Vagina (tissue), 2 donors: Measurements from ENCODE around the gene PCGF2.

Experiments
- POLR2A ChIP-seq, 2 donors: fragments of 450-650 bp; IDR thresholded peaks; one replicate each; pipeline ENCODE4 v1.6.1; 2017; ENCODE audit warnings: antibody characterized with exemption in 2 of 2, mild to moderate bottlenecking in 2 of 2, moderate library complexity in 2 of 2
- POLR2AphosphoS5 ChIP-seq, 2 donors: sonication (generic); formaldehyde crosslinking; IDR thresholded peaks; one replicate each; pipeline ENCODE4 v1.9.0; 2017; ENCODE audit warnings: antibody characterized with exemption in 2 of 2, mild to moderate bottlenecking in 2 of 2, low read depth in 1 of 2; ENCODE audit not compliant: insufficient read depth in 1 of 2
- TF ChIP-seq, protein P1 (sequence below), 3 experiments: fragments of 450-650 bp in 2 of 3; fragments of 200-600 bp in 1 of 3; sonication (generic) in 1 of 3; IDR thresholded peaks; one replicate each; pipeline ENCODE4 v1.5.1; 2017 to 2019; ENCODE audit warnings: antibody characterized with exemption in 3 of 3, mild to moderate bottlenecking in 2 of 3, moderate library complexity in 2 of 3

DNA sequence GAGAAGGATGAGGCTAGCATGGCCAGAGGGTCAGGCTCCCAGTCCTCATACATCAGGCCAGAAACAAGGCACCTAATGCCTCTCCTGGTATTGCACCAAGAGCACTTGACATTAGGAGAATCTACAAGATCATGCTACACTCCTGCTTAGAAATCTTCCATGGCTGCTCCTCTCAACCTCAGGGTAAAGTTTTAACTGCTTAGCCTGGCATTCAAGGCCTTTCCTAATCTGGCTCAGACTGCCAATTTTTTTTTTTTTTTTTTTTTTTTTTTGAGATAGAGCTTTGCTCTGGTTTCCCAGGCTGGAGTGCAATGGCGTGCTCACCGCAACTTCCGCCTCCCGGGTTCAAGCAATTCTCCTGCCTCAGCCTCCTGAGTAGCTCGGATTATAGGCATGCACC is 43.0 kb upstream of the PCGF2 start:
- TF ChIP-seq, protein P1, sequence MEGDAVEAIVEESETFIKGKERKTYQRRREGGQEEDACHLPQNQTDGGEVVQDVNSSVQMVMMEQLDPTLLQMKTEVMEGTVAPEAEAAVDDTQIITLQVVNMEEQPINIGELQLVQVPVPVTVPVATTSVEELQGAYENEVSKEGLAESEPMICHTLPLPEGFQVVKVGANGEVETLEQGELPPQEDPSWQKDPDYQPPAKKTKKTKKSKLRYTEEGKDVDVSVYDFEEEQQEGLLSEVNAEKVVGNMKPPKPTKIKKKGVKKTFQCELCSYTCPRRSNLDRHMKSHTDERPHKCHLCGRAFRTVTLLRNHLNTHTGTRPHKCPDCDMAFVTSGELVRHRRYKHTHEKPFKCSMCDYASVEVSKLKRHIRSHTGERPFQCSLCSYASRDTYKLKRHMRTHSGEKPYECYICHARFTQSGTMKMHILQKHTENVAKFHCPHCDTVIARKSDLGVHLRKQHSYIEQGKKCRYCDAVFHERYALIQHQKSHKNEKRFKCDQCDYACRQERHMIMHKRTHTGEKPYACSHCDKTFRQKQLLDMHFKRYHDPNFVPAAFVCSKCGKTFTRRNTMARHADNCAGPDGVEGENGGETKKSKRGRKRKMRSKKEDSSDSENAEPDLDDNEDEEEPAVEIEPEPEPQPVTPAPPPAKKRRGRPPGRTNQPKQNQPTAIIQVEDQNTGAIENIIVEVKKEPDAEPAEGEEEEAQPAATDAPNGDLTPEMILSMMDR (IDR thresholded peaks at IDR 0.05): no peak
- TF ChIP-seq POLR2A (IDR thresholded peaks at IDR 0.05) (no peak), POLR2AphosphoS5 (IDR thresholded peaks at IDR 0.05; ENCODE audit: insufficient read depth in 1 of 2, low read depth in 1 of 2) (no peak)
